KBM-7 (cell line): Measurements from ENCODE around the gene COTL1.

Experiments used
- DNase-seq: peaks from one replicate; pipeline ENCODE4 v3.0.0-alpha.2; 2015
- in situ Hi-C: fragments of 300-500 bp; cut with MboI; formaldehyde crosslinking; loops from 2 replicates; pipeline ENCODE4 v1.14.3; 2020; ENCODE audit warnings: low sequenced_read_pairs, low pct_unique_long_range_greater_than_20kb, mixed read lengths

COTL1 gene

DNA sequence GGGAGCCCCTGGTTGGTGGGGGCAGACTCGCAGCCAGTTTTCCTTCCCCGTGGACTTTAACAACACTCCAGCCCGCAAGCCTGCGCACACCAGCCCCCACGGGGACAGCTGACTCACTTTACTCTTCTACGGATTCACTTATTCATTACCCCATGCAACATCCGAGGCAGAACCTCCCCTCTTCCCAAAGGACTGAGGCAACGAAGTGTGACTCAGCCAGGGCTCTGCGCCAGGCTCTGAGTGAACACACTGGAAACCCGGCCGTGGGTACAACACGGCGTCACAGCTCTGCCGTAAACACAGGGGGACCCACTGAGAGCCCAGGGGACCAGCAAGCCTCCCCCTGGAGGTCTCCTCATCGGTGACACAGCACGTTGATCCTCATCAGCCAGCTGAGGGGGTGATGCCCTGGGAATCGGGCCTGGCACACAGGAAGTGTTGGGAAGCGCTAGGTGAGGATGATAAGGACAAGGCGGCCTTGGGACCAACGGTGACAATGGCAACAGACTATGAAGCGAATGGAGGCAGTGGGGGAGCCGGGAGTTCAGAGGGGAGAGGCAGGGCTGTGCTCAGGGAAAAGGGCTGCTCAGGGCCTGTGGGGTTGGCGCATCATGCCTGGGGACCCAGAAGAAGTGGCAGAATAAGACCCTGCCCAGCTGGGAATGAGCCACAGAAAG, 14.6 kb downstream of the COTL1 start:
- DNase-seq, result no peak
- in situ Hi-C loops, result no loop called here

DNA sequence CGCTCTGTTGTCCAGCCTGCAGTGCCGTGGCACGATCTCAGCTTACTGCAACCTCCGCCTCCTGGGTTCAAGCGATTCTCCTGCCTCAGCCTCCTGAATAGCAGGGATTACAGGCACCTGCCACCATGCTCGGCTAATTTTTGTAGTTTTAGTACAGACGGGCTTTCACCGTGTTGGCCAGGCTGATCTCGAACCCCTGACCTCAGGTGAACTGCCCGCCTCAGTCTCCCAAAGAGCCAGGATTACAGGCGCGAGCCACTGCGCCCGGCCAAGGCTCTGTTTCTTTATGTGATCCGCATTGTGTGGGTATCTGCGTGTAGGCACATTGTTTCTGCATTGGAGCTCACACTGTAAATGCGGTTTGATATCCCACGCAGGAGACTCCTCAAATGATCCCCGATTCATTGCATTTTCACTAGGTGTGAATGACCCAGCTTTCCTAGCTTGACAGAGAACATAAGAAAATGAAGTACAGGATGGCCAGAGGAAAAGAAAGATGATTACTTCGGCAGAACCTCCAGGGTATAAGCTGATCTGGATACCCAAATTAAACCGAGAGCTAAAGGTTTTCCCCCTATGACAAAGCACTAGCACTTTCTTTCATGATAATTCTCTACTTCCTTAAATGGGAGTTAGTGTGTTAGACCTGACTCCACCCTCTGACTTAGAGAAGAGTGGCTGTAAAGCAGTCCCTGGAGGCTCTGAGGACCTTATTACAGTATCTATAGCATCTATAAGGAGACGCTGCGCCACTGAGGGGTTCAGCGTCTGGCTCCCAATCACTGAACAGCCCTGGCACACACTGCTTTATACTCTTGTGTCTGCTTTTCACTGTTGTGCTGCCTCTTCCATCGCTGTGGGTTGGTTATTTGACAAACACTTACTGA, 17.3 kb downstream of the COTL1 start:
- DNase-seq, result peak; percentile 64

DNA sequence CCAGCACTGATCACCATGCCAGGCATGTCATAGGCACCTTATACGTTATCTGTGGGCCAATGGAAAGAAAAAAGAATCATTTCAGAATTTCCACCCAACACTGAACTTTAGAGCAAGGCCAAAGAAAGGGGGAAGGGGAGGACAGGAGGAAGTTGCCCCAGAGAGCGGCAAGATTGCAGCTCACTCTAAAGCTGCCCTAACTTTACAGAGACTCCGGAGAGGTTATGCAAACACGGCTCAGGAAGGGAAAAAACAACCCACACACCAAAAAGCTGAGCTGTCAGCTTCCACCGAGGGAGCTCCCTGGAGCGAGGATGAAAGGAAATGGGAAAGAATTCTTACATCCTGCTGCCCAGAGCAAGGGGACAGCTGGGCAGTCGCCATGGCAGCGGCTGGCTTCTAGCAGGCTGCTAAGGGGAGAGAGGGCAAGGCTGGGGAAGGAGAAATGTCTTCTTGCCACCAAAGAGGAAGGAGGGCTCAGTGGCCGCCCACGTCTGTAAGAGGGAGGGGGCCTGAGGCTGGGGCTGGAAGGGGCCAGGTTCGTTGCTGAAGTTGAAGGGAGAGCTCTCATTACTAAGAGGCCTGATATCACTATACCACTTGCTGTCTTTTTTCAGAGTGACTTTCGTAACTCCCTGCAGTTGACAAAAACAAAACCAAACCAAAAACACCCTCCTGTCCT, 18.2 kb downstream of the COTL1 start:
- DNase-seq, result peak; percentile 87
- in situ Hi-C loops, result no loop called here

More for the DNA sequence above, 17.3 kb downstream of the COTL1 start:
- in situ Hi-C loops, result no loop called here

DNA sequence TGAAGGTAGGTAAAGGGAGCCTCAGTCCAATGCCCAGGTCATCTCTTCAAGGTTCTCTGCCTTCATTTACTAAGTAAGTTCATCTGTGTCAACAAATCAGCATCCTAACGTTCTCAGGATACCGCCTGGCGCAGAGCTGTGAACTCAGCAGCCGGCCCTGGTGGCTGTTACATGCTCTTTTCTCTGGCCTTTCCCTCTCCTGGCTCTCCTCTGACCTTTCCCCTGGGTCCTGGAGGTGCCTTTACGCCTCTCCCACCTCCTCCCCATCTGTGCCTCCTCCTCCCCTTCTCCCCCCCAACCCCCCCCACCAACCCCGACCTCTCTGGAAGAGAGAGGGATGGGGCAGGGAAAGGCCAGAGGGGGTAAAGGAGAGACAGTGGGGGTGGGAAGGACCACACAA, 19.5 kb downstream of the COTL1 start:
- DNase-seq, result no peak
- in situ Hi-C loops, result no loop called here

DNA sequence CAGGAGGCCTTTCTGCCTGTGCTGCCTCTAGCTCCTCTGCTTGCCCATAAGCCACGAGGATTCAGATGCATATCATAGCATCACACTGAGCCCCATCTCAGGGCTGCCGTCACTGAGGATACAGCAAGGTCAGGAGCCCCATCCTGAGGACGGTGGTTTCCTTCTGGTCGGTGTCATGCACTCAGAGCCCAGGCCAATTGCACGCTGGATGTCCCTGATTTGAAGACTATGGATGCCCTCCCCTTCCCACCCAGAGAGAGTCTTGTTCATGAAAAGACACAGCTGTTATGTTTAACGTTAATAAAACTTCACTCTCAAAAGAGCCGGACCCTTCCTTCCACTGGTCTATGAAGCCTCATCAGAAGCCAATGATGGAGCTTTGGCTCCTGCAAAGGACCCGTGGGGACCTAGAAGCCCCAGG, 19.9 kb downstream of the COTL1 start:
- in situ Hi-C loops, result no loop called here
- no peak for DNase-seq

DNA sequence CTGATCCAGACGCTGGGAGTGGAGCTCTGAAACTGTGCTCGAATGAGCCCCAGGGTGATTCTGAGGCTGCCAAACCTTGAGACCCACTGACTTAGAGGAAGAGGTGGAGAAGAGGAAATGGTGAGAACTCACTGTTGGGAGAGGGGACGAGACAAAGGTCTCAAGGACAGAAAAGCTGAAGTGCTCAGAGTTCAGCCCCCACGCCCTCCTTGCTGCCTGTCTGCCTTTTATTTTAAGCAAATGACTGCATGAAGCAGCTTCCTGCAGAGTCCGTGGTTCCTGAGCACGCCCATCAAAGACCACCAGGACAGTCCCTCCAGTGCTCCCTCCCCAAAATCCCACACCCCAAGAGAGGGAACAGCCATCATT, 20.4 kb downstream of the COTL1 start:
- in situ Hi-C loops, result no loop called here
- peak; percentile 64 for DNase-seq

DNA sequence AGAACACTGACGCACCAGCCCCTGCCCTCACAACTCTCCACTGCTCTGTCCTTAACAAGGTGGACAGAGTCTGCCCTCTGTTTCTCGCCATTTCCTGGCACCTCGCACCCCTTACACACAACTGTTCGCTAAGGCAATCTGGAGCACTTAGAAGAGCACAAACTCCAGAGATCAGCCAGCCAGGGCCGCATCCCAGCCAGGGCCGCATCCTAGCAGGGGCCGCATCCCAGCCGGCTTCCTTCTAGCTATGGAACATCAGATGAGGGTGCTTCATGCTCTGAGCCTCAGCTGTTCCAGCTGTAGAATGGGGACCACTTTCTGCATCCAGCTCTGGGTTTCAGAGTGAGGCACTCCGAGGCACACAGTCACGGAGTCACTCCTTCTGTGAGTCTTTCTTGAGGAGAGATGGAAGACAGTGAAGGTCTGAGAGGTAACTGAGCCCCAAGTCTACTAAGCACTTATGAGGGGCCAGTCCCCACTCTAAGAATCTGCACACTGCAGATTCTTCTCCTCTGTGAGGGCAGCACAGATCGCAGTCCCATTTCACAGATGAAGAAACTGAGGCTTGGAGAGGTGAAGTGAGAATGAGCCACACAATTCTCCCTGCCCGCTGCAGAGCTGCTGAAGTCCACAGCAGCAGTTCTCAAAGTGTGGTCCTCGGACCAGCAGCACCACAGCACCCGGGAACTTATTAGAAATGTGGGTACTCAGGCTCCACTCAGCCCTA, 20.9 kb downstream of the COTL1 start:
- in situ Hi-C loops, result no loop called here
- DNase-seq, result no peak

DNA sequence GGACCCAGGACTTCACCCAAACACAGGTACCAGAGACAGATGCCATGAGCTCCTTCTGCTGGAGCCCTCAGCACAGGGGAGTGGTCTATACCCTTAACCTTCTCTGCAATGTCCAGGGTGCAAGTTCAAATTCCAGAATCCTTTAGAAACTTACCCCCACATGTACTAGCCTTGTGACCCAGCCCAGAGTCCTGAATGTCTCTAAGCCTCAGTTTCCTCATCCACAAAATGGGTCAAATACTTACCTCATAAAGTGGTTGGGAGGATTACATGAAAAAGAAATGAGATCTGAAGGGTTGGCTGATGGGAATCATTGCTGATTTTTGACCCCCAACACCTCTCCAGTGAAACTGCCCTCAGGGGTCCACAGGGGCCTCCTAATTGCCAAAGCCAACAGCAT, 21.7 kb downstream of the COTL1 start:
- no peak for DNase-seq
- in situ Hi-C loops, result no loop called here

DNA sequence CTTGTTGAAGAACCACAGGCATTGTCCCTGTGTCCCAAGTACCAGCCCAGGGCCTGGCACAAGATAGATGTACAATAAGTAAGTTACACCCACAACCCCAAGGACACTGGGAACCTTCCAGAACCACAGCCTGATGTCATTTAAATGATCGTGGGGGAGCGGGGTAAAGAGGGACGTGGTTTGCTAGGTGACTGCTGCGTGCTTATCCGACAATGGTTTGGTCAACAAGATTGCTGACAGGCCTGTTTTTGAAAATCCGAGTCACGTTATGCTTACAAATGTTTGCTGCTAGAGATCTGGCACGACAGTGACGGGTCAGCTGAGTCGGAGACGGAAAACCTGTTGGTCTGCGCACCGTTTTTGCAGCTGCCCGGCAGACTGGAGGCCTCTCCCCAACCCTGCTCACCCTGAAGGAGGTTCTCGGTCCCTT, 22.8 kb downstream of the COTL1 start:
- no peak for DNase-seq
- in situ Hi-C loops, result no loop called here

DNA sequence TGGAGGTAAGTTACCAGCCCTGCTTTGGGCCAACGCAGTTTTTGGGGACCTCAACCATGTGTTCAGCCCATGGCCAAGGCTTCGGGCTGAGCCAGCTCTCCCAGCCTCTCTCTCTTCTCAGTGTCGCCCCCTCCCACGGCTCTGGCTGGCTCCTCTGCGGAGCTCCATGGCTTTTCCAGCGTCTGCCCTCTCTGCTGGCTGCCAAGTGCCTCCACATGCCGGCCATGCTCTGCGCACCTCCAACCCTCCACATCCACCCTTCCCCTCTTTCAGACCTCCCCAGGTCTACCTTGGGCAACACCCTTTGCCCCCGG, 23.2 kb downstream of the COTL1 start:
- in situ Hi-C loops, result no loop called here
- DNase-seq, result no peak

DNA sequence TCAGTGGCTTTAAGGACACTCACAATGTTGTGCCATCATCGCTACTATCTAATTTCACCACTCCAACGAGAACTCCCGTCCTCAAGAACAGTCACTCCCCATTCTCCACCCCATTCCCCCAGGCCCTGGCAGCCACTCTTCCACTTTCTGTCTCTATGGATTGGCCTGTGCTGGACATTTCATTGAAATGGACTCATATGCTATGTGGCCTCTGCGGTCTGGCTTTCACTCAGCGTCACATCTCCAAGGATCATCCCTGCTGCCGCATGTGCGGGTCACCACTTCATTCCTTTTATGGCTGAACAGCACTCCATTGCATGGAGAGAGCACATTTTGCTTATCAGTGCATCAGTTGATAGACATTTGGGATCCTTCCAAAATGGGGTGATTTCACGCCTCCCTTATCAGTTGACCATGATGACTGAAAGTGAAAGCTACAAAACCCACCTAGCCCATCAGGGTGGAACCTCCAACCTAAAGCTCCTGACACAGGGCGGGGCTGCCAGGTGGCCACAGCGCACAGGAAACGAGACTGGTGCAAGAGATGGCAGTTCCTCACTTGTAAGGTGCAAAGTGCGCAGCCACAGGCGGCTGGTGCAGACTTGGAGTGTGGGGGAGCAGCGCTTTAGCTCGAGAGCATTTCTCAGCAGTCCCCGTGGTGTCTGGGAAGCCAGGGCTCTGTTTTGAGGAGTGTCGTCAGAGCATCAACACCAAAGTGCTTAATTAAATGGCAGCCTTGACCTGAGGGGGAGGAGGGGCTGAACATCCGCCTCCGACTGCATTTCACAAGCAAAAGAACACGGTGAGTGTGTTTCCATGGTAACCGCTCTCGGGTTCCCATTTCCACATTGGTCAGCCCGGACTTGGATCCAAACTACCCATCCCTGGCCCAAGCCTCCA, 23.8 kb downstream of the COTL1 start:
- no peak for DNase-seq
- in situ Hi-C loops, result no loop called here

DNA sequence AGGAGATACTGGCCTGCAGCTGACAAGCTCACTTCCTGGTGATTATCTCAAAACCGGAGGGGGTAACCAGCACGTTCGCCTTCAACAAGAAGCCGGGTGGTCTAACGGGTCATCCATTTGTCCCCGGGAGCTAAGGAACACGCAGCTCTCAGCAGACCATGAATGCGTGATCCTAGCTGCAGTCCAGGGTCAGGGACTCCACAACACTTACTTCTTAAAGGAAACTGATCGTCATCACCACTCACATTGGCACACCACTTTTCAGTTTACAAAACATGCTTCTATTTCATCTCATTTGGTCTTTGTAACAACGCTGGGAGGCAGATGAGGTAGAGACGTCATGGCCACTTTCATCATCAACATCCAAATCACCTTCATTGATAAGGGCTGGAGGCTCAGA, 25.2 kb downstream of the COTL1 start:
- in situ Hi-C loops, result no loop called here
- no peak for DNase-seq

DNA sequence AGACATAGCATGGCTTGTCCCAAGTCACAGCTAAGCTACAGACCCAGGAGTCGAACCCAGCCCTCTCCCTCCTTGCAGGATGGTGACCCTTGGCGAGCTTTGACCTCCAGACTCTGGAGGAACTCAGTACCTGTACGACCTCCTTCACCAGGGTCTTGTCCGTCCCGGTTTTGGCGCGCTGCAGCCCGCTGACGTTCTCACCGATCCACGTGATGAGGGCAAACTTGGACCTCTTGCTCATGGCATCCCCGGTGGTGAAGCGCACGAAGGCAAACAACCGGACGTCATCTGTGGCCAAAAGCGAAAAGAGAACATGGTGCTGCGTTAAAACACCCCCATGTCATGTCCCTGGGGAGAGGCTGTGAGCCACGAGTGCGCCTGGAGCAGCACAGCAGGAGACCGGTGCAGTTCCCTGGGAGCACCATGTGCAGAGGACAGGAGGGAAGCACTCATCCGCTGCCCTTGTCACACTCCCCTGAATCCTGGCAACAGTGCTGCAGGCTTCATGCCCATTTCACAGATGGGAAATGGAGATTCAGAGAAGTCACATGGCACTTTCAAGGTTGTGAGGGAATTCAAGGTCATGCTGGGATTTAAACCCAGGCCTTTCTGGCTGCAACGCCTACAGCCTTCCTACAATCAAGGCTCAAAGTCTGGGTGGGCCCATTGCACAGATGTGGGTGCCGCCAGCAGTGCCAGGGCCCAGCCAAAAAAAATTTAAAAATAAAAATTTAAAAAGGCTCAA, 27.7 kb downstream of the COTL1 start:
- DNase-seq, result no peak
- in situ Hi-C loops, result no loop called here

DNA sequence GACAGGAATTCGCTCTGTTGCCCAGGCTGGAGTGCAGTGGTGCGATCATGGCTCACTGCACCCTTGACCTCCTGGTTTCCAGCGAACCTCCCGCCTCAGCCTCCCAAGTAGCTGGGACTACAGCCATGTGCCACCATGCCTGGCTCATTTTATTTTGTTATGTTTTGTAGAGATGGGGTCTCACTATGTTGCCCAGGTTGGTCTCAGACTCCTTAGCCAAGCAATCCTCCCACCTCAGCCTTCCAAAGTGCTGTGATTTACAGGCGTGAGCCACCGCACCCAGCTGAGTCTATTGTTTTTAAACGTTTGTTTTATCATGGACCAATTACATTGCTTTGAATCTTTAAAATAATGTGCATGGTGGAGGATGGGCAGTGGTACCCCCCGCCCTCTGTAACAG, 28.9 kb downstream of the COTL1 start:
- in situ Hi-C loops, result no loop called here
- DNase-seq, result no peak

DNA sequence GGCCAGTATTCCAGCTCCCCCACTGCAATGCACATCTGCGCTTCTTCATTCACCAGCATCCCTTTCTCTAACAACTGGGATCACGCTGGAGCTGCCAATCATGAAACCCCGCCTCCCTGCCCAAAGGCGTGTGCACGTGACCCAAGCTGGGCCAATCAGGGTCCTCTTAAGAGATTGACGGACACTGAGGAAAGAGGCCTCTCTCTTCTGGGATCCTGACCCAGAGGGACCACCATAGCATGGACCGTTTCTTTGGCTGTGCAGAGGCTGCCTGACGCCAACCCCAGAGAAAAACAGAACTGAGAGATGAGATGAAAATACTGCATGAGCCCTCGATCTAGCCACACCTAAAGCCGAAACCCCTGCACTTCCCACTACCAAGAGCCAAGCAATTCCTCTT, 32.0 kb downstream of the COTL1 start:
- in situ Hi-C loops, result no loop called here
- no peak for DNase-seq

DNA sequence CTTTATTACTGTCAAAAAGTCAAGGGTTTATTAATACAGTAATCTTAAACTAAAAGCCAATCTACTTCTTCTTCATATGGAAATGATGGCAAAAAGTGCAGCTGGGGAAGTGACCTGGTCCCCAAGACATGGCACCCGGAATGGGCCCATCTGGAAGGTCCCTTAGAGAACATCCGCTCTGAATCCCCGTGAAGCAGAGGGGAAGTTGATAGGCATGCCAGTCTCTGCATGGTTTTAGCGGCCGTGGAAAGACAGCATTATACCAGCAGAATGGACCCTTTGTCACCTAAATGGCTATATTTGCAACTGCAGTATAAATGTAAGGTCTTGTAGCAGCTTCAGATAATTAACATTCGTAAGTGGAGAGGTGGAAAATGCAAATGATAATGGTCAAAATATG, 32.4 kb downstream of the COTL1 start:
- no peak for DNase-seq

DNA sequence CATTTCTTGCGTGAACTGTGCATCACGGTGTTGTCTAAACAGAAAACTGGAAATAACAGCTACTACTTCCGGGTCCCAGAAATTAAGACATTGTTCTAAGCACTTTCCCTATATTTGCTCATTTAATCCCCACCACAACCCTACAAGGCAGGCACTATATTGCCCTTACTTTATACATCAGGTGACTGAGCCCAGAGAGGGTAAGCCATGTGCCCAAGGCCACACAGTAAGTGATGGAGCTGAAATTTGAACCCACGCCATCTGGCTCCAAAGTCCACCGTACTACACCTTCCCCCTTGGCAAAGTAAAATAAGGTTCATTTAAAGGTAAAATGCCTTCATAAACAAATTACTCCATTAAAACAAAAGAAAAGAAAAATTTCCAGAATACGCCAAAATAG, 33.2 kb downstream of the COTL1 start:
- no peak for DNase-seq
- in situ Hi-C loops, result no loop called here

More for the DNA sequence above, 32.4 kb downstream of the COTL1 start:
- in situ Hi-C loops, result no loop called here

DNA sequence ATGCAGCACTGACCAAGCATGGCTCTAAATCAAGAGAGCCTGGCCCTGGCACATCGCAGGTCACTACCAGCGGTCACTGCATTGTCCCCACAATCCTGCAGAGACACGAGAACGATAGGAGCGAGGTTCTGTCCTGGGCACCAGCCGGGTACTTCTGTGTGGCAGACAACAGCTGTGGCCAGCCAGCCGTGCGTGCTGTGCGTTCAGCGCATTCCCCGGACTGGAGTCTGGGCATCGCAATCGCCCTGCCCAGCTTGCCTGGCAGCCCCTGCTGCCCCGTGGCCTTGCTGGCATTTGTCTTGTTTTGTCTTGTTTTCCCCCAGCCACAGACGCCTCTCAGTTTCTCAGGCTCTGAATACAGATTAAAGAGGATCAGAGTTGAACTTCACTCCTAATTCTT, 33.9 kb downstream of the COTL1 start:
- in situ Hi-C loops, result no loop called here
- no peak for DNase-seq
